GM21360 (cell line): Measurements from ENCODE around the gene CDH22.

ENCODE experiments used
- ATAC-seq: cut with Tn5 transposase; IDR thresholded peaks from one replicate; pipeline ENCODE4 v1.9.1; 2021; ENCODE audit warnings: mild to moderate bottlenecking, moderate library complexity; ENCODE audit not compliant: unreplicated experiment

CDH22 gene

GRCh38 chr20:46128310-46129151 is 179.8 kb downstream of the CDH22 start:
- ATAC-seq: no peak

GRCh38 chr20:46127396-46128010 is 180.8 kb downstream of the CDH22 start:
- no peak for ATAC-seq

- no peak for ATAC-seq
These were observed 181.8 kb downstream of the CDH22 start for GRCh38 chr20:46126440-46127056.
